ENCODE data around the gene CYB5RL. TPM values are rescaled to one million over a fixed set of nuclear protein-coding genes. Genes with fewer than 3 reads are reported as not detected.

The CYB5RL gene
- total and polyA plus RNA-seq, 2 experiments from 2014 or later, result 4.5 to 7.5 TPM

GRCh38 chr1:54157401-54157800, 42.4 kb downstream of the CYB5RL start:
- no peak for DNase-seq (ENCODE audit: low spot score)
- TF ChIP-seq CTCF (IDR thresholded peaks at IDR 0.05; ENCODE audit: poor library complexity) (no peak), EZH2phosphoT487 (IDR thresholded peaks at IDR 0.05; ENCODE audit: low read depth, severe bottlenecking, unreplicated experiment) (no peak), EZH2 (IDR thresholded peaks at IDR 0.05; ENCODE audit: borderline replicate concordance) (no peak)
- Histone ChIP-seq H4K20me1 (ENCODE audit: insufficient read depth, poor library complexity, severe bottlenecking) (no peaks in the 10 kb centered on the region), H3K9me2 (replicated peaks; ENCODE audit: insufficient read depth) (no peaks in the 10 kb centered on the region), H2AFZ (no peak overlapping the region), H3K27ac (no peak overlapping the region), H3K4me2 (no peak overlapping the region), H3K79me2 (no peaks in the 10 kb centered on the region), H3K27me3 (no peaks in the 10 kb centered on the region), H3K4me1 (ENCODE audit: insufficient read depth) (no peaks in the 10 kb centered on the region), H3K4me3 (no peak overlapping the region), H3K9me3 (ENCODE audit: low read depth) (no peaks in the 10 kb centered on the region), H3K36me3 (replicated peaks; ENCODE audit: insufficient read depth, low read depth) (no peaks in the 10 kb centered on the region)
- WGBS (ENCODE audit: low lambda C conversion rate, missing lambda C conversion rate), result 92% methylated on average over 6 of the region's 6 CpGs

- H3K9me2 ChIP-seq (replicated peaks; ENCODE audit: insufficient read depth), result no peaks in the 10 kb centered on the region
- H3K4me1 ChIP-seq (ENCODE audit: insufficient read depth), result no peaks in the 10 kb centered on the region
- no peaks in the 10 kb centered on the region for H4K20me1 ChIP-seq (ENCODE audit: insufficient read depth, poor library complexity, severe bottlenecking)
- no peak overlapping the region for H3K27ac ChIP-seq
- TF ChIP-seq EZH2 (IDR thresholded peaks at IDR 0.05; ENCODE audit: borderline replicate concordance) (no peak), CTCF (IDR thresholded peaks at IDR 0.05; ENCODE audit: poor library complexity) (no peak), EZH2phosphoT487 (IDR thresholded peaks at IDR 0.05; ENCODE audit: low read depth, severe bottlenecking, unreplicated experiment) (no peak)
- no peaks in the 10 kb centered on the region for H3K27me3 ChIP-seq
- no peak overlapping the region for H2AFZ ChIP-seq
- no peaks in the 10 kb centered on the region for H3K36me3 ChIP-seq (replicated peaks; ENCODE audit: insufficient read depth, low read depth)
- H3K79me2 ChIP-seq, result no peaks in the 10 kb centered on the region
- H3K4me2 ChIP-seq, result no peak overlapping the region
- no peak overlapping the region for H3K4me3 ChIP-seq
- WGBS (ENCODE audit: low lambda C conversion rate, missing lambda C conversion rate), result 96% methylated on average over 7 of the region's 7 CpGs
- H3K9me3 ChIP-seq (ENCODE audit: low read depth), result no peaks in the 10 kb centered on the region
- no peak for DNase-seq (ENCODE audit: low spot score)
These were observed 42.8 kb downstream of the CYB5RL start for GRCh38 chr1:54156986-54157385.

- no peaks in the 10 kb centered on the region for H3K36me3 ChIP-seq (replicated peaks; ENCODE audit: insufficient read depth, low read depth)
- H3K4me2 ChIP-seq, result no peak overlapping the region
- no peaks in the 10 kb centered on the region for H3K9me2 ChIP-seq (replicated peaks; ENCODE audit: insufficient read depth)
- TF ChIP-seq CTCF (IDR thresholded peaks at IDR 0.05; ENCODE audit: poor library complexity) (no peak), EZH2 (IDR thresholded peaks at IDR 0.05; ENCODE audit: borderline replicate concordance) (no peak), EZH2phosphoT487 (IDR thresholded peaks at IDR 0.05; ENCODE audit: low read depth, severe bottlenecking, unreplicated experiment) (no peak)
- no peaks in the 10 kb centered on the region for H4K20me1 ChIP-seq (ENCODE audit: insufficient read depth, poor library complexity, severe bottlenecking)
- 89% methylated on average over 3 of the region's 3 CpGs for WGBS (ENCODE audit: low lambda C conversion rate, missing lambda C conversion rate)
- H3K4me3 ChIP-seq, result no peak overlapping the region
- no peak for DNase-seq (ENCODE audit: low spot score)
- H3K27me3 ChIP-seq, result no peaks in the 10 kb centered on the region
- no peaks in the 10 kb centered on the region for H3K9me3 ChIP-seq (ENCODE audit: low read depth)
- H3K27ac ChIP-seq, result no peak overlapping the region
- H3K4me1 ChIP-seq (ENCODE audit: insufficient read depth), result no peaks in the 10 kb centered on the region
- H3K79me2 ChIP-seq, result no peaks in the 10 kb centered on the region
- no peak overlapping the region for H2AFZ ChIP-seq
These were observed 43.6 kb downstream of the CYB5RL start for GRCh38 chr1:54156201-54156600.
